Suprapubic skin (tissue), 4 donors: Measurements from ENCODE around the gene NRP2. TPM values are rescaled to one million over a fixed set of nuclear protein-coding genes. Genes with fewer than 3 reads are reported as not detected.

ENCODE experiments used
- DNase-seq, 2 donors: peaks; one replicate each; pipeline ENCODE4 v3.0.0-alpha.2; 2019; ENCODE audit warnings: low spot score in 2 of 2
- H3K27ac ChIP-seq: fragments of 200-600 bp; sonication (generic); one replicate; pipeline ENCODE4 v1.5.1; 2019
- H3K27me3 ChIP-seq: fragments of 200-600 bp; sonication (generic); one replicate; pipeline ENCODE4 v1.5.1; 2019
- H3K36me3 ChIP-seq: fragments of 200-600 bp; sonication (generic); one replicate; pipeline ENCODE4 v1.5.1; 2019
- H3K4me1 ChIP-seq: fragments of 200-600 bp; sonication (generic); one replicate; pipeline ENCODE4 v1.5.1; 2019
- H3K4me3 ChIP-seq: fragments of 200-600 bp; sonication (generic); one replicate; pipeline ENCODE4 v1.5.1; 2019; ENCODE audit warnings: mild to moderate bottlenecking
- H3K9me3 ChIP-seq: fragments of 200-600 bp; sonication (generic); one replicate; pipeline ENCODE4 v1.5.1; 2019
- CTCF ChIP-seq, 2 donors: fragments of 200-600 bp in 1 of 2; fragments of 450-650 bp in 1 of 2; sonication (generic) in 1 of 2; IDR thresholded peaks; one replicate each; pipeline ENCODE4 v1.5.1; 2016 to 2019; ENCODE audit warnings: antibody characterized with exemption in 2 of 2, mild to moderate bottlenecking in 1 of 2, moderate library complexity in 1 of 2
- EP300 ChIP-seq: sonication (generic); formaldehyde crosslinking; IDR thresholded peaks from one replicate; pipeline ENCODE4 v1.6.1; 2017; ENCODE audit warnings: antibody characterized with exemption
- POLR2A ChIP-seq, 2 donors: fragments of 450-650 bp; IDR thresholded peaks; one replicate each; pipeline ENCODE4 v1.6.1; 2017; ENCODE audit warnings: antibody characterized with exemption in 2 of 2, mild to moderate bottlenecking in 2 of 2, moderate library complexity in 2 of 2
- POLR2AphosphoS5 ChIP-seq, 3 donors: sonication (generic); formaldehyde crosslinking; IDR thresholded peaks; one replicate each; pipeline ENCODE4 v1.6.1; 2017; ENCODE audit warnings: antibody characterized with exemption in 3 of 3
- WGBS: methylation state at CpG from one replicate; pipeline ENCODE4 v1.1.5; 2018; 5-methylcytosine and 5-hydroxymethylcytosine counted together
- total RNA-seq, 4 donors: library from RNA; depleted of rRNA; stranded (reverse); fragments of >200 nt; gene quantifications; one replicate each; pipeline ENCODE4 v1.1.0, GENCODE V29; 2016

Gene NRP2
- total RNA-seq, 4 donors from 2014 or later: 3.4 to 8.9 (median 6.6) TPM

GRCh38 chr2:205650450-205650849, 31.9 kb upstream of the NRP2 start:
- no peaks in the 10 kb centered on the region for H3K27me3 ChIP-seq
- TF ChIP-seq EP300: no peak
- peak in 2 of 3 donors; percentile 47 to 59 for TF ChIP-seq POLR2AphosphoS5 (IDR thresholded peaks at IDR 0.05)
- no peaks in the 10 kb centered on the region for H3K9me3 ChIP-seq
- no peak overlapping the region for H3K4me3 ChIP-seq
- peak in 1 of 2 donors; percentile 74 for DNase-seq
- peak overlapping the region; percentile 70 for H3K27ac ChIP-seq
- WGBS: 58% methylated on average over 4 of the region's 4 CpGs
- H3K36me3 ChIP-seq: no peaks in the 10 kb centered on the region
- peaks cover 5% of the 10 kb centered on the region for H3K4me1 ChIP-seq

- H3K27ac ChIP-seq: peak overlapping the region; percentile 70
- no peaks in the 10 kb centered on the region for H3K27me3 ChIP-seq
- no peaks in the 10 kb centered on the region for H3K9me3 ChIP-seq
- peaks cover 8% of the 10 kb centered on the region for H3K4me1 ChIP-seq
- WGBS: 83% methylated on average over 7 of the region's 7 CpGs
- TF ChIP-seq CTCF (IDR thresholded peaks at IDR 0.05) (no peak), EP300 (no peak), POLR2A (IDR thresholded peaks at IDR 0.05) (no peak), POLR2AphosphoS5 (IDR thresholded peaks at IDR 0.05) (no peak)
- no peaks in the 10 kb centered on the region for H3K36me3 ChIP-seq
- DNase-seq: no peak
- H3K4me3 ChIP-seq: no peak overlapping the region
These were observed 31.4 kb upstream of the NRP2 start for GRCh38 chr2:205650931-205651330.

- no peak overlapping the region for H3K4me3 ChIP-seq
- TF ChIP-seq POLR2AphosphoS5 (IDR thresholded peaks at IDR 0.05) (no peak), CTCF (IDR thresholded peaks at IDR 0.05) (no peak)
- H3K27ac ChIP-seq: no peak overlapping the region
- 0% methylated on average over 1 of the region's 1 CpG for WGBS
- no peak for DNase-seq
- no peaks in the 10 kb centered on the region for H3K36me3 ChIP-seq
- H3K9me3 ChIP-seq: no peaks in the 10 kb centered on the region
- H3K4me1 ChIP-seq: peaks cover 14% of the 10 kb centered on the region
- no peaks in the 10 kb centered on the region for H3K27me3 ChIP-seq
These were observed 30.6 kb upstream of the NRP2 start for GRCh38 chr2:205651719-205652118.

GRCh38 chr2:205654878-205655605, 27.3 kb upstream of the NRP2 start:
- peak overlapping the region; percentile 72 for H3K27ac ChIP-seq
- no peaks in the 10 kb centered on the region for H3K36me3 ChIP-seq
- H3K4me1 ChIP-seq: peaks cover 36% of the 10 kb centered on the region
- H3K27me3 ChIP-seq: no peaks in the 10 kb centered on the region
- WGBS: 69% methylated on average over 10 of the region's 10 CpGs
- H3K4me3 ChIP-seq: no peak overlapping the region
- H3K9me3 ChIP-seq: no peaks in the 10 kb centered on the region
- no peak for DNase-seq
- TF ChIP-seq POLR2AphosphoS5 (IDR thresholded peaks at IDR 0.05): no peak
- no peak for TF ChIP-seq CTCF (IDR thresholded peaks at IDR 0.05)
- no peak for TF ChIP-seq EP300

GRCh38 chr2:205655779-205656456, 26.4 kb upstream of the NRP2 start:
- Histone ChIP-seq H3K9me3 (no peaks in the 10 kb centered on the region), H3K27ac (no peak overlapping the region), H3K36me3 (no peaks in the 10 kb centered on the region), H3K4me3 (no peak overlapping the region), H3K27me3 (no peaks in the 10 kb centered on the region), H3K4me1 (peaks cover 43% of the 10 kb centered on the region)
- WGBS: 66% methylated on average over 6 of the region's 6 CpGs
- no peak for TF ChIP-seq CTCF (IDR thresholded peaks at IDR 0.05)
- no peak for DNase-seq
